CD1c-positive myeloid dendritic cell (primary cell): ENCODE results near the gene FCGBP.
"Not testable (repeated sequence)": the region's sequence is repeated elsewhere in the genome, so short reads cannot be mapped to it uniquely, and the experiment has no call there.

Source experiments
- DNase-seq: peaks from one replicate; pipeline ENCODE4 v3.0.0-alpha.2; 2016; ENCODE audit errors: extremely low spot score

The FCGBP gene

DNA sequence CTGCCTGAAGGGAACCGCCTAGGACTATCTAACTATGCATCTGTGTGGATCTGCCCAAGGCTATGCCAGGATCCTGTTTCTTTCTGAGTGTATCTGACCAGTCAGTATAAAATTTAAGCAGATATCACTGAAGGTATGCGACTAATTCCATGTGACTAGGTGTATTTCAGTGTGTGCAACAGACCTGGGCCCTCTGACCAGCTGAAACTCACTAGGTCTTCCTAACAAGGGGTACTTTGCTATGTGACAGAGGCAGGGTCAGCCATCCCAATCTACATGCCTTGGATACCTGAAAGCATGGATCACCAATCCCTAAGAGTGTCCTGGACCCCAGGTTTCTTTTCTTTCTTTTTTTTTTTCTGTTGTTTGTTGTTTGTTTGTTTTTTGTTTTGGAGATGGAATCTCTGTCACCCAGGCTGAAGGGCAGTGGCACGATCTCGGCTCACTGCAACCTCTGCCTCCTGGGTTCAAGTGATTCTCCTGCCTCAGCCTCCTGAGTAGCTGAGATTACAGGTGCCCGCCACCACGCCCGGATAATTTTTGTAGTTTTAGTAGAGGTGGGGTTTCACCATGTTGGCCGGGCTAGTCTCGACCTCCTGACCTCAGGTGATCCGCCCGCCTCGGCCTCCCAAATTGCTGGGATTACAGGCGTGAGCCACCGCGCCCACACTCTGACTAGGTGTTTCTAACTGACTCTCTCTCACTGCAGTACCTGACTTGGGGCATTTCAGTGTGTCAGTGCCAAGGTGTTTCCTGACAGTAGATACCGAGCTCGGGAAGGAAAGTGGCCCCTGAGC lies 43.5 kb downstream of the FCGBP start:
- no peak for DNase-seq

DNA sequence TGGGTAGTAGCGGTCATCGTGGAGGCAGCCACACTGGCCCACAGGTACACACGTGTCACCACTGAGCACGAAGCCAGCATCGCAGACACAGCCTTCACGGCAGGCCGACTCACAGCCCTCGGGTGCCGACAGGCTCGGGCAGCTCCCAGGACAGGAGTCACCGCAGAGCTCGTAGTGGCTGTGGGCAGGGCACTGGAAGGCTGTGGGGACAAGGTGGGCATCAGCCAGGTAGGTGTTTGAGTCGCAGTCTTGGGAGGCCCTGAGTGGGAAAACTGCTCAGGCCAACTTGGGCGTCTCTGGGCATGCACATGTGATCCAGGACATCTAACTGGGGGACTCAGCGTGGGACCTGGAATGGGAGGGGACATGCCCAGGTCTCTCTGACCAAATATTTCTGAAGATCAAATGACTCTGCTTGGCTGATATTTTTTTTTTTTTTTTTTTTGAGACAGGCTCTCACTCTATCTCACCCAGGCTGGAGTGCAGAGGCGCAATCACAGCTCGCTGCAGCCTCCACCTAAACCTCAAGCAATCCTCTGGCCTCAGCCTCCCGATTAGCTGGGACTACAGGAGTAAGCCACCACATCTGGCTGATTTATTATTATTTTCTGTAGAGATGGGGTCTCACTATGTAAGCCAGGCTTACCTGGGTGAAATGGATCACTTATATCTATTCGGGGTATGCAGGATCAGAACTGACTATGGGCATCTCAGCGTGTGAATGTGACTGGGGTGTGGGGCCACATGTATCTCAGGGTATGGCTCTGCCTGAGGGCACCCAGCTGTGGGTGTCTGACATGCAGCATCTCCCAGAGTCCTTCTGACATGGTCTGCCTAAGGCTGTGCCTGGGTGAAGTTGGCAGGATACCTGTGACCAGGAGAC lies 44.3 kb downstream of the FCGBP start:
- not testable (repeated sequence) for DNase-seq

DNA sequence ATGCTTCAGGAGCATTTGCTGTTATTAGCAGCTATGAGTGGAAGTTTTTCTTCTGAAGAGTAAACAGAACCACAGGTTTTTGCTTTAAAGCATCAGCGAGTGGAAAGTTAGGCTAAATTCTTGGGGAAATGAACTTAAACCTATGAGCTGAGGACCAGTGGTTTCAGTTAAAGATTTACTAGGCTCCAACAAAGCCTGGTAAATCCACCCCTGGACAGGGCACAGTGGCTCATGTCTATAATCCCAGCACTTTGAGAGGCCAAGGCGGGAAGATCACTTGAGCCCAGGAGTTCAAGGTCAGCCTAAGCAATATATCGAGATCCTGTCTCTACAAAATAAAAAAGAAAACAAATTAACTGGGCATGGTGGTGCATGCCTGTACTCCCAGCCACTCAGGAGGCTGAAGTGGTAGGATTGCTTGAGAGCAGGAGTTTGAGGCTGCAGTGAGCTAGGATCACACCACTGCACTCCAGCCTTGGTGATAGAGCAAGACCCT lies 46.9 kb downstream of the FCGBP start:
- DNase-seq: not testable (repeated sequence)

DNA sequence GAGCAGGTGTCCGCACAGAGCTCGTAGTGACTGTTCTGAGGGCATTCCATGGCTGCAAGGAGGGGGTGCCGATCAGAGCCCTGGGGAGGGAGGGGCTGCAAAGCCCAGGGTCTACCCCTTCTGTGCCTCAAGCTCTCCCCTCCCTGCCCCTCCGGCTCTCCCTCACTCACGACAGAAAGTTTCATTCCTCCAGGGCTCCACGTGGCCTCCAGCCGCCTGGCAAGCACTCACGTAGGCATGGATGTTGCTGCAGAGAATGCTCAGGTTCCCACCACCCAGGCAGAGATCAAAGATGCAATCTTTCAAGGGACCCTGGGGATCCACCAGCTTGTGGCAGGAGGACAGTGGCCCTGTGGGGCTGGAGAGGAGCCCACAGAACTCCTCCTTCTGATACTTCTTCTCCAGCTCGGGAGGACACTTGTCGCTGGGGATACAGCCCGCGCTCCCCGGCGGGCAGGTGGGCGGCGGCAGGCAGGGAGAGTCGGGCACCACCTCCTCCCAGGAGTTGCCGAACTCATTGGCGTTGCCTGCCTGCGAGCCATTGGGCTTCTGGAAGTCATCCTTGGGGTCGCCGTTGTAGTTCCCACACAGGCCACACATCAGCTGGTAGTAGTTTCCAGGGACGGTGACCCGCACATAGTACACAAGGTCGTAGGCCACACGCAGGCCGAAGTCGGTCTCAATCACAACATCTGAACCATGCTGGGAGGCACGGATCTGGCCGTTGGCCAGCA lies 48.4 kb downstream of the FCGBP start:
- DNase-seq: not testable (repeated sequence)

DNA sequence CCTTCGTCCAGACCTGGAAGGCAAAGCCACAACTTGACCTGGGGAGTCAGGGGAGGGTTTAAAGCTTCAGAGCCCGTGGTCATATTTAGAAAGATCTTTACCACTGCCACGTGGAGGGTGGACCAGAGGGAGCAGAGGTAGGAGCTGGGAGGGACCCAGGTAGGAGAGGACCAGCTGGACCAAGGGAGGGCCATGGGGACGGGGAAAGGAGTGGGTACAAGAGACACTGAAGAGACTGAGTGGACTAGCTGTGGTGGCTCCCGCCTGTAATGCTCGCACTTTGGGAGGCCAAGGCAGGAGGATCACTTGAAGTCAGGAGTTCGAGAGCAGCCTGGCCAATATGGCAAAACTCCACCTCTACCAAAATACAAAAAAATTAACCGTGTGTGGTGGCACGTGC lies 49.7 kb downstream of the FCGBP start:
- not testable (repeated sequence) for DNase-seq
